ENCODE results near the gene SLCO3A1.
"Not testable (repeated sequence)": the region's sequence is repeated elsewhere in the genome, so short reads cannot be mapped to it uniquely, and the experiment has no call there.

The SLCO3A1 gene

GRCh38 chr15:92205255-92205739 is 351.8 kb downstream of the SLCO3A1 start:
- no peak for DNase-seq (ENCODE audit: low spot score)
- no peak for TF ChIP-seq CTCF (IDR thresholded peaks at IDR 0.05; ENCODE audit: extremely low read depth, missing control alignments)

- not testable (repeated sequence) for DNase-seq (ENCODE audit: low spot score)
These were observed 354.1 kb downstream of the SLCO3A1 start for GRCh38 chr15:92207601-92208000.

All from GM20000 (cell line).